Measurements from ENCODE around the gene PTCRA.
"Not testable (repeated sequence)": the region's sequence is repeated elsewhere in the genome, so short reads cannot be mapped to it uniquely, and the experiment has no call there.

The PTCRA gene

GRCh38 chr6:42898891-42899361, 16.9 kb upstream of the PTCRA start:
- TF ChIP-seq, protein P1, sequence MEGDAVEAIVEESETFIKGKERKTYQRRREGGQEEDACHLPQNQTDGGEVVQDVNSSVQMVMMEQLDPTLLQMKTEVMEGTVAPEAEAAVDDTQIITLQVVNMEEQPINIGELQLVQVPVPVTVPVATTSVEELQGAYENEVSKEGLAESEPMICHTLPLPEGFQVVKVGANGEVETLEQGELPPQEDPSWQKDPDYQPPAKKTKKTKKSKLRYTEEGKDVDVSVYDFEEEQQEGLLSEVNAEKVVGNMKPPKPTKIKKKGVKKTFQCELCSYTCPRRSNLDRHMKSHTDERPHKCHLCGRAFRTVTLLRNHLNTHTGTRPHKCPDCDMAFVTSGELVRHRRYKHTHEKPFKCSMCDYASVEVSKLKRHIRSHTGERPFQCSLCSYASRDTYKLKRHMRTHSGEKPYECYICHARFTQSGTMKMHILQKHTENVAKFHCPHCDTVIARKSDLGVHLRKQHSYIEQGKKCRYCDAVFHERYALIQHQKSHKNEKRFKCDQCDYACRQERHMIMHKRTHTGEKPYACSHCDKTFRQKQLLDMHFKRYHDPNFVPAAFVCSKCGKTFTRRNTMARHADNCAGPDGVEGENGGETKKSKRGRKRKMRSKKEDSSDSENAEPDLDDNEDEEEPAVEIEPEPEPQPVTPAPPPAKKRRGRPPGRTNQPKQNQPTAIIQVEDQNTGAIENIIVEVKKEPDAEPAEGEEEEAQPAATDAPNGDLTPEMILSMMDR (IDR thresholded peaks at IDR 0.05; ENCODE audit: extremely low read depth, insufficient read depth, missing control alignments), result peak; percentile 55
- in situ Hi-C loops (cut with MboI; ENCODE audit: low pct_unique_long_range_greater_than_20kb, low sequenced_read_pairs, unreplicated experiment), result no loop called here
- no peak for DNase-seq (ENCODE audit: low spot score)

DNA sequence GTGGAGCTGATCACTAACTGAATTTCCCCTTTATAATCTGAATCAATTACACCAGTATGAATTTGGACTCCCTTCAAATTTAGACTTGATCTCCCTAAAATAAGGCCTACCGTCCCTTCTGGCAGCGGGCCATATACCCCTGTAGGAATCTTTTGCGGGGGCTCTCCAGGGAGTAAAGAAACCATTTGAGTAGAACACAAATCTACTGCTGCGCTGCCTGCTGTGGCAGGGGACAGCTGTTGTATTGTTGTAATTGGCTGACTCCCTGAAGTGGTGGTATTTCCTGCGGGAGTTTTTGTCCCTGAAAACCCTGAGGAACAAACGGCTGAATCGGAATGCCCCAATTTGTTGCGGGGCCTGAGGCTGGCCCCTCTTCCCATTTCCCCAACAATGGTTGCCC, 16.0 kb upstream of the PTCRA start:
- in situ Hi-C loops (cut with MboI; ENCODE audit: low pct_unique_long_range_greater_than_20kb, low sequenced_read_pairs, unreplicated experiment), result loop anchor here (10.0 kb wide), 1 partner anchor 245 kb away; no protein-coding TSS in a partner anchor
- TF ChIP-seq, protein P1 (IDR thresholded peaks at IDR 0.05; ENCODE audit: extremely low read depth, insufficient read depth, missing control alignments), result no peak
- DNase-seq (ENCODE audit: low spot score), result no peak

DNA sequence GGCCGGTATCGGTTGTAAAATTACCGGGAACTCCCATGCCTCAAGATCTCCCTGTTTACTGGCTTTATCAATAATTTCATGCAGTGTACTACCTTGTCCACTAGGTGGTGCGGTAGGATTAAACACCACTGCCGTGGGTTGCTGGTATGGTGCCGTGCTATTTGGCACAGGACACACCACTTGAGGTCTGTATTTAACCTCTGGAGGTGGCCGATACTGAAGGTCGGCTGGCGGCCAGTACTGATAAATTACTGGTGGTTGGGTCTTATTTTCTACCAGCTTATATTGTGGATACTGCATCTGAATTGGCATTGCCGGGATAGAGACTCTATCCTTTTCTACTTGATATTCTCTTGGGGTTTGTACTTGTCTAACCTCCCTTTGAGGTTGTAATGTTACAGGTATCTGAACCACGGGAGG, 14.3 kb upstream of the PTCRA start:
- TF ChIP-seq, protein P1 (IDR thresholded peaks at IDR 0.05; ENCODE audit: extremely low read depth, insufficient read depth, missing control alignments), result peak; percentile 81
- in situ Hi-C loops (cut with MboI; ENCODE audit: low pct_unique_long_range_greater_than_20kb, low sequenced_read_pairs, unreplicated experiment), result loop anchor here (10.0 kb wide), 1 partner anchor 243 kb away; no protein-coding TSS in a partner anchor
- DNase-seq (ENCODE audit: low spot score), result peak; percentile 56

GRCh38 chr6:42902429-42903263, 13.2 kb upstream of the PTCRA start:
- DNase-seq (ENCODE audit: low spot score), result not testable (repeated sequence)
- in situ Hi-C loops (cut with MboI; ENCODE audit: low pct_unique_long_range_greater_than_20kb, low sequenced_read_pairs, unreplicated experiment), result loop anchor here (10.0 kb wide), 1 partner anchor 242 kb away; no protein-coding TSS in a partner anchor

DNA sequence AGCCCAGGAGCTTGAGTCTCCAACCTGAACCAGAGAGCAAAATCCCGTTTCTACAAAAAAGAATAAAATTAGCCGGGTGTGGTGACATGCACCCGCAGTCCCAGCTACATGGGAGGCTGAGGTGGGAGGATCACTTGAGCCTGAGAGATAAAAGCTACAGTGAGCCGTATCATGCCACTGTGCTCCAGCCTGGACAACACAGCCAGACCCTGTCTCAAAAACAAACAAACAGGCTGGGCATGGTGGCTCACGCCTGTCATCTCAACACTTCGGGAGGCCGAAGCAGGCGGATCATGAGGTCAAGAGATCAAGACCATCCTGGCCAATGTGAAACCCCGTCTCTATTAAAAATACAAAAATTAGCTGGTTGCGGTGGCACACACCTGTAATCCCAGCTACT, 11.4 kb upstream of the PTCRA start:
- TF ChIP-seq, protein P1 (IDR thresholded peaks at IDR 0.05; ENCODE audit: extremely low read depth, insufficient read depth, missing control alignments), result no peak
- no peak for DNase-seq (ENCODE audit: low spot score)
- in situ Hi-C loops (cut with MboI; ENCODE audit: low pct_unique_long_range_greater_than_20kb, low sequenced_read_pairs, unreplicated experiment), result loop anchor here (10.0 kb wide), 1 partner anchor 240 kb away; no protein-coding TSS in a partner anchor

DNA sequence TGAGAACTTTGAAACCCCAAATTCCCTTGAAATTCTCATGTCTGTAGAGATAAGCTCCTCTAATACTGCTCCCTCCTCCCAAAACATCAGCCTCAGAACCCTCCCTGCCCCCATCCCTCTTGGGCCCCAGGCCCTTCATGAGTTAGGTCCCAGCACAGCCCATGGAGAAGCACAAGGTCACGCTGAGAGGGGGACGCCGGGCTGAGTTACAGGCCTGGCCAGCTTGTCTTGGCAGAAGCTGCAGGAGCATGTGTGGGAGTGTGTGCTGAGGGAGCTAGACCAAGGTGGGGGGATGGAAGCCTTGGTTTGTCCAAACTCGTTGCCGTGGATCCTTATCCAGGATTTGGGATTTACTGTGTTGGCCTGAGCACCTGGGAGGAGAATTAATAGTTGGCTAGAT, 8.5 kb upstream of the PTCRA start:
- TF ChIP-seq, protein P1 (IDR thresholded peaks at IDR 0.05; ENCODE audit: extremely low read depth, insufficient read depth, missing control alignments), result no peak
- DNase-seq (ENCODE audit: low spot score), result no peak
- in situ Hi-C loops (cut with MboI; ENCODE audit: low pct_unique_long_range_greater_than_20kb, low sequenced_read_pairs, unreplicated experiment), result loop anchor here (10.0 kb wide), 1 partner anchor 237 kb away; no protein-coding TSS in a partner anchor

GRCh38 chr6:42909835-42910234, 6.0 kb upstream of the PTCRA start:
- no peak for DNase-seq (ENCODE audit: low spot score)
- TF ChIP-seq, protein P1 (IDR thresholded peaks at IDR 0.05; ENCODE audit: extremely low read depth, insufficient read depth, missing control alignments), result no peak
- in situ Hi-C loops (cut with MboI; ENCODE audit: low pct_unique_long_range_greater_than_20kb, low sequenced_read_pairs, unreplicated experiment), result loop anchor here (10.0 kb wide), 1 partner anchor 235 kb away; no protein-coding TSS in a partner anchor

Measured in GM13977 (cell line).